Breast epithelium (tissue), 3 donors: Measurements from ENCODE around the gene TENM4.

Experiments used
- CTCF ChIP-seq, 3 donors: fragments of 450-650 bp; IDR thresholded peaks; one replicate each; pipeline ENCODE4 v1.5.1; 2016 to 2017; ENCODE audit warnings: antibody characterized with exemption in 3 of 3, mild to moderate bottlenecking in 3 of 3, moderate library complexity in 3 of 3
- POLR2A ChIP-seq: fragments of 450-650 bp; IDR thresholded peaks from one replicate; pipeline ENCODE4 v1.6.1; 2016; ENCODE audit warnings: antibody characterized with exemption, mild to moderate bottlenecking, moderate library complexity
- POLR2AphosphoS5 ChIP-seq, 3 donors: sonication (generic); formaldehyde crosslinking; IDR thresholded peaks; one replicate each; pipeline ENCODE4 v1.6.1; 2017; ENCODE audit warnings: antibody characterized with exemption in 3 of 3

GRCh38 chr11:79021601-79022000 is 419.2 kb downstream of the TENM4 start:
- TF ChIP-seq CTCF (IDR thresholded peaks at IDR 0.05): no peak
- TF ChIP-seq POLR2AphosphoS5 (IDR thresholded peaks at IDR 0.05): no peak
- TF ChIP-seq POLR2A: no peak
